Right lobe of liver (tissue), 6 donors: ENCODE results near the gene MAST2. TPM values are rescaled to one million over a fixed set of nuclear protein-coding genes. Genes with fewer than 3 reads are reported as not detected.

ENCODE experiments used
- ATAC-seq, 4 donors: fragments of 200-7000 bp; cut with Tn5 transposase; one replicate each; pipeline ENCODE4 v1.9.1; 2020; ENCODE audit warnings: mild to moderate bottlenecking in 4 of 4, moderate library complexity in 4 of 4
- DNase-seq, 3 donors: peaks; one replicate each; pipeline ENCODE4 v3.0.0-alpha.2; 2020
- H3K27ac ChIP-seq, 3 donors: fragments of 200-600 bp; one replicate each; pipeline ENCODE4 v1.8.0; 2022
- H3K27me3 ChIP-seq, 2 donors: fragments of 200-600 bp; one replicate each; pipeline ENCODE4 v1.8.0; 2022
- H3K36me3 ChIP-seq, 4 donors: fragments of 200-600 bp; sonication (generic) in 1 of 4; one replicate each; pipeline versions ENCODE4 v1.5.1 to v1.8.0; 2017 to 2022; ENCODE audit warnings: control low read depth in 1 of 4
- H3K4me1 ChIP-seq, 4 donors: fragments of 200-600 bp; sonication (generic) in 1 of 4; one replicate each; pipeline versions ENCODE4 v1.5.1 to v1.8.0; 2017 to 2022; ENCODE audit warnings: control low read depth in 1 of 4
- H3K4me3 ChIP-seq, 3 donors: fragments of 200-600 bp; one replicate each; pipeline ENCODE4 v1.8.0; 2022
- H3K9me3 ChIP-seq, 4 donors: fragments of 200-600 bp; sonication (generic) in 1 of 4; one replicate each; pipeline versions ENCODE4 v1.5.1 to v1.8.0; 2017 to 2022; ENCODE audit warnings: control low read depth in 1 of 4
- CTCF ChIP-seq, 4 donors: fragments of 200-600 bp in 3 of 4; fragments of 450-650 bp in 1 of 4; IDR thresholded peaks; one replicate each; pipeline versions ENCODE4 v1.5.1 to v1.8.0; 2016 to 2022; ENCODE audit warnings: antibody characterized with exemption in 4 of 4, mild to moderate bottlenecking in 2 of 4
- POLR2A ChIP-seq: fragments of 450-650 bp; IDR thresholded peaks from one replicate; pipeline ENCODE4 v1.6.1; 2017; ENCODE audit warnings: antibody characterized with exemption, mild to moderate bottlenecking
- WGBS: methylation state at CpG from one replicate; pipeline ENCODE4 v1.1.6; 2018; ENCODE audit warnings: low coverage, low lambda C conversion rate; ENCODE audit not compliant: insufficient coverage; ENCODE audit errors: missing lambda C conversion rate; 5-methylcytosine and 5-hydroxymethylcytosine counted together
- intact Hi-C, 2 donors: fragments of 100-400 bp; cut with DNase I; formaldehyde crosslinking; loops; one replicate each; pipeline versions ENCODE4 v1.11.2 to v1.14.1; 2022
- long read RNA-seq: library from polyadenylated mRNA; unstranded; transcript quantifications from one replicate; pipeline ENCODE4 v2.0.0, GENCODE V29; 2019
- total RNA-seq, 6 experiments: library from RNA; depleted of rRNA in 2 of 6; stranded (reverse); fragments of >200 nt in 2 of 6; fragmentation: NEBNext Ultra II Directional in 3 of 6; extraction: Animal tissue kit (Norgen Biotek cat#: 25700) in 3 of 6; gene quantifications; one replicate each; pipeline versions ENCODE4 v1.1.0 to v1.2.4, GENCODE V29; 2016 to 2023
- donor health status: DM: no; HTN: yes; CAD: no.
- donor health status: DM: no; HTN: no; CAD: no.
- donor health status: DM: no; HTN: no; CAD: no.
- donor health status: DM: no; HTN: yes; CAD: no.
- donor health status: DM: no; HTN: yes; CAD: no.

The MAST2 gene
- total RNA-seq: 10 to 100 TPM in 5 of 6 experiments, 1 to 10 TPM in 1; 9.9 to 14.9 (median 12.3) TPM
- long read RNA-seq, partial matches to known transcripts: 0 of 1 reads
- long read RNA-seq, other reads (novel, unspliced or antisense): 1 of 1 reads

- WGBS: 0% methylated on average over 13 of the region's 58 CpGs
- Histone ChIP-seq H3K27me3 (no peaks in the 10 kb centered on the region), H3K36me3 (no peaks in the 10 kb centered on the region), H3K4me1 (peaks cover 0 to 21% (median 2%) of the 10 kb centered on the region in 4 donors), H3K9me3 (no peaks in the 10 kb centered on the region), H3K4me3 (peak within 1 kb of the TSS; percentile 40 to 64 (median 49)), H3K27ac (peak within 1 kb of the TSS; percentile 33 to 84 (median 51))
- TF ChIP-seq POLR2A (peak; percentile 91), CTCF (IDR thresholded peaks at IDR 0.05) (no peak)
- DNase-seq: peak; percentile 92 to 95 (median 93)
- ATAC-seq: peak; percentile 89 to 98 (median 97)
- intact Hi-C loops: loop anchor here in 1 of 2 donors (5.0 kb wide), 1 partner anchor 116 kb away; the partner anchor contains the start of genes GPBP1L1 and TMEM69
These were observed at the start of gene MAST2 for GRCh38 chr1:45803299-45803780. TSS of gene MAST2 (plus strand) at chr1:45803612. CDS start at chr1:45803896, 284 bp downstream.

- H3K27me3 ChIP-seq: no peaks in the 10 kb centered on the region
- intact Hi-C loops: no loop called here
- H3K4me3 ChIP-seq: no peak overlapping the region
- no peaks in the 10 kb centered on the region for H3K36me3 ChIP-seq
- WGBS: 88% methylated on average over 5 of the region's 5 CpGs
- no peaks in the 10 kb centered on the region for H3K9me3 ChIP-seq
- TF ChIP-seq CTCF (IDR thresholded peaks at IDR 0.05) (no peak), POLR2A (no peak)
- no peak overlapping the region for H3K27ac ChIP-seq
- no peak for ATAC-seq
- peaks cover 0 to 5% (median 0%) of the 10 kb centered on the region in 4 donors for H3K4me1 ChIP-seq
- peak in 1 of 3 donors; percentile 5 for DNase-seq
These were observed 47.7 kb upstream of the MAST2 start for GRCh38 chr1:45755697-45756096.

GRCh38 chr1:45762291-45762690 lies 41.1 kb upstream of the MAST2 start:
- WGBS: 42% methylated on average over 3 of the region's 3 CpGs
- Histone ChIP-seq H3K4me3 (no peak overlapping the region), H3K4me1 (no peaks in the 10 kb centered on the region), H3K27ac (no peak overlapping the region), H3K36me3 (no peaks in the 10 kb centered on the region), H3K9me3 (no peaks in the 10 kb centered on the region), H3K27me3 (no peaks in the 10 kb centered on the region)
- intact Hi-C loops: no loop called here
- no peak for TF ChIP-seq CTCF (IDR thresholded peaks at IDR 0.05)
- TF ChIP-seq POLR2A: no peak
- ATAC-seq (no peak), DNase-seq (no peak)

GRCh38 chr1:45765999-45766792 lies 37.2 kb upstream of the MAST2 start:
- no peaks in the 10 kb centered on the region for H3K27me3 ChIP-seq
- 46% methylated on average over 13 of the region's 13 CpGs for WGBS
- no peak overlapping the region for H3K27ac ChIP-seq
- DNase-seq (peak in 2 of 3 donors; percentile 27 to 63), ATAC-seq (peak in 3 of 4 donors; percentile 58 to 76 (median 62))
- no peaks in the 10 kb centered on the region for H3K36me3 ChIP-seq
- intact Hi-C loops: no loop called here
- no peaks in the 10 kb centered on the region for H3K4me1 ChIP-seq
- TF ChIP-seq POLR2A: no peak
- no peak for TF ChIP-seq CTCF (IDR thresholded peaks at IDR 0.05)
- no peak overlapping the region for H3K4me3 ChIP-seq
- no peaks in the 10 kb centered on the region for H3K9me3 ChIP-seq
